ENCODE data around the gene MINDY4.

The MINDY4 gene

DNA sequence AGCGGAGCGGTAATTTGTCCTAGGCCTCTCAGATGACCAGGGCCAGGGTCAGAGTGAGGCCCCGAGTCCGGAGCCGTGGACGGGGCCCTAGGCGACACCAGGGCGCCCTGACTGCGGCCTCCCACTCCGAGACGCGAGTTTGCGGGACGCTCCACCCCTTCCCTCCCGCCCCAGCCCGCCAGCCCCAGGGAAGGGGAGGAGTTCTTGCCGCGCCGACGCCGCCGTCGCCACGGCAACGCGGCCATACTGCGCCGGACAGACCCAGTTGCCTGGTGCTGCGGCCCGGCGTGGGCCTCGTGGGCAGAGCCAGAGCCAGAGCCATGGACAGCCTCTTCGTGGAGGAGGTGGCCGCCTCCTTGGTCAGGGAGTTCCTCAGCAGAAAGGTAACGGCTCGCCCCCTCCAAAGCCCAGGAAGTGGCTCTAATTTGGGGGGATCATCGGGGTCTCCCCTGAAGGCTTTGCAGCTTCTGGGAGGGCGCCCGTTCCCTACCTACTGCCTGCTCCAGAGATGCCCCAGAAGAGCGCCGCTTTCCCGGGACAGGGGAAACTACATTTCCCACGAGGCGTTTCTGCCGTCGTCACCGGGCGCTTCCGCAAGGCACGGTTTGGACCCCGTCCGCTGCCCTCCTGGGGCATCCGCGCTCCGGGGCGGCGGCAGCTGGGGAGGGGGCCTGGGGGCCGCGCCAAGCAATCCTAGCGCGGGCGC is at the start of gene MINDY4:
MINDY4 (plus strand) TSS at position 244 of the 706 bp plus-strand sequence; CDS start at position 321, 77 bp downstream.
- peak within 1 kb of the TSS; percentile 80 to 83 for H3K4me3 ChIP-seq (ENCODE audit: low read depth in 1 of 2, low read length in 2 of 2)
- no peaks in the 10 kb centered on the region for H3K27me3 ChIP-seq (ENCODE audit: control insufficient read depth in 1 of 2, insufficient read depth in 2 of 2, low read length in 2 of 2)
- peak within 1 kb of the TSS; percentile 63 for H3K27ac ChIP-seq (ENCODE audit: low read depth, low read length)
- H3K9ac ChIP-seq (ENCODE audit: low read depth in 1 of 2, low read length in 2 of 2) = peak within 1 kb of the TSS; percentile 76 to 77
- no peaks in the 10 kb centered on the region for H3K36me3 ChIP-seq (ENCODE audit: control insufficient read depth in 1 of 2, insufficient read depth in 2 of 2, low read length in 2 of 2)
- peaks cover 13 to 17% of the 10 kb centered on the region in 2 donors for H3K4me1 ChIP-seq (ENCODE audit: control insufficient read depth in 1 of 2, insufficient read depth in 2 of 2, low read length in 2 of 2)
- H3K9me3 ChIP-seq (ENCODE audit: control insufficient read depth in 1 of 2, low read length in 2 of 2) = no peaks in the 10 kb centered on the region

DNA sequence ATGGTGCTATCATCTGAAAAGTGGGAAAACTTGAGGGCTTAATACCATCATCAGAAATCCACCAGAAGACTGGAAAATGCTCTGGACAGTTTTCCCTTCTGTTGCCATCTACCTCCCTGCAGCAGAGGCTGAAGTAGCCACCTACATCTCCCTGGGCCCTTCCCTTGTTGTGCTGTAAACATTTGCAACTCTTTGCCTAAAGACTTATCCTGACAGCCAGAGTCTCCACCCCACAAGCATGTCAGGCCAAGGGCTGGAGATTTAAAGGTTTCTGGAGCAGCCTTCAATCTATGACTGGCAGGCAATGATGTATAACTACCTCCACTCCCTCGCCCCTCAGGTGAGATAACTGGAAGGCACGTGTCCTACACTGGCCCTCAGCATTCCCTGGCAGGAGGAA is 49.0 kb upstream of the MINDY4 start:
- Histone ChIP-seq H3K9me3 (ENCODE audit: control insufficient read depth in 1 of 2, low read length in 2 of 2) (peaks cover 13 to 18% of the 10 kb centered on the region in 2 donors), H3K36me3 (ENCODE audit: control insufficient read depth in 1 of 2, insufficient read depth in 2 of 2, low read length in 2 of 2) (no peaks in the 10 kb centered on the region), H3K4me3 (ENCODE audit: low read depth in 1 of 2, low read length in 2 of 2) (no peak overlapping the region), H3K9ac (ENCODE audit: low read depth in 1 of 2, low read length in 2 of 2) (no peak overlapping the region), H3K27ac (ENCODE audit: low read depth, low read length) (no peak overlapping the region), H3K4me1 (ENCODE audit: control insufficient read depth in 1 of 2, insufficient read depth in 2 of 2, low read length in 2 of 2) (no peaks in the 10 kb centered on the region), H3K27me3 (ENCODE audit: control insufficient read depth in 1 of 2, insufficient read depth in 2 of 2, low read length in 2 of 2) (no peaks in the 10 kb centered on the region)

DNA sequence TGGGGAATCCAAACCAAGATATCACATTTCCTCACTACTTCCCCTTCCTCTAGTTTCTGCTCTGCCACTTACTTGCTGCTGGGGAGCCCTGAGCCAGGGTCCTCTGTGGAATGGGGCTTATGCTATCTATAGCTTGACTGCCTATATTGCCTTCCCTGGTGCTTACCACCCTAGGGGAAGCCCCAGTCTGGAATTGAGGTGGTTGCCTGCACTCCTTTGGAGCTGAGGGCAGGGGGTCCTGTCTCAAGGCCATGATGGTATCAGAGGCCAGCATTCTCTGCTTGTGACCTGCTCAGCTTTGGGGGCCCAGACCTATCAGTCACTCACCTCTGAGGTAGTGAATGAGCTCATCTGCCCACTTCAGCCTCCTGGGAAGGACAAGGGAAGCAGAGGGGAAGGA is 48.5 kb upstream of the MINDY4 start:
- Histone ChIP-seq H3K27ac (ENCODE audit: low read depth, low read length) (no peak overlapping the region), H3K27me3 (ENCODE audit: control insufficient read depth in 1 of 2, insufficient read depth in 2 of 2, low read length in 2 of 2) (no peaks in the 10 kb centered on the region), H3K4me1 (ENCODE audit: control insufficient read depth in 1 of 2, insufficient read depth in 2 of 2, low read length in 2 of 2) (no peaks in the 10 kb centered on the region), H3K4me3 (ENCODE audit: low read depth in 1 of 2, low read length in 2 of 2) (no peak overlapping the region), H3K9ac (ENCODE audit: low read depth in 1 of 2, low read length in 2 of 2) (no peak overlapping the region), H3K36me3 (ENCODE audit: control insufficient read depth in 1 of 2, insufficient read depth in 2 of 2, low read length in 2 of 2) (no peaks in the 10 kb centered on the region), H3K9me3 (ENCODE audit: control insufficient read depth in 1 of 2, low read length in 2 of 2) (peaks cover 13 to 18% of the 10 kb centered on the region in 2 donors)

DNA sequence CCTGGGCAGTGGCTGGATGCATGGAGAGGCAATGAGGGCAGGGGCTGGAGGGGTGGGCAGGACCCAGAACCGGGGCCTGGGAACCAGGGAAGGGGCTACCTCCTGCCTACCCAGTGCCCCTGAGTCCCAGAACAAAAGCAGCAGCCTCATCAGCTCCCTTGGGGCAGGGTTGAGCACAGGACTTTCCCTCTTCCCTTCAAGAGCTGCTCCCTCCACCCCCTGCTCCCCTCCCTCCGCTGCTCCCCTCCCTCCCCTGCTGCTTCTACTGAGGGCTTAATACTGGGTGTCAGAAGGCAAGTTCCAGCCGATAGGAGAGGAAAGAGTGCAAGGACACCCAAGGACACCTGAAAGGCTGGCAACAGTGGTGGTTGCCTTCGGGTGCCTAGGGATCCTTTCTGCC is 47.4 kb upstream of the MINDY4 start:
- Histone ChIP-seq H3K27me3 (ENCODE audit: control insufficient read depth in 1 of 2, insufficient read depth in 2 of 2, low read length in 2 of 2) (no peaks in the 10 kb centered on the region), H3K4me1 (ENCODE audit: control insufficient read depth in 1 of 2, insufficient read depth in 2 of 2, low read length in 2 of 2) (no peaks in the 10 kb centered on the region), H3K9me3 (ENCODE audit: control insufficient read depth in 1 of 2, low read length in 2 of 2) (peaks cover 3 to 7% of the 10 kb centered on the region in 2 donors), H3K36me3 (ENCODE audit: control insufficient read depth in 1 of 2, insufficient read depth in 2 of 2, low read length in 2 of 2) (no peaks in the 10 kb centered on the region), H3K4me3 (ENCODE audit: low read depth in 1 of 2, low read length in 2 of 2) (no peak overlapping the region), H3K9ac (ENCODE audit: low read depth in 1 of 2, low read length in 2 of 2) (no peak overlapping the region), H3K27ac (ENCODE audit: low read depth, low read length) (no peak overlapping the region)

DNA sequence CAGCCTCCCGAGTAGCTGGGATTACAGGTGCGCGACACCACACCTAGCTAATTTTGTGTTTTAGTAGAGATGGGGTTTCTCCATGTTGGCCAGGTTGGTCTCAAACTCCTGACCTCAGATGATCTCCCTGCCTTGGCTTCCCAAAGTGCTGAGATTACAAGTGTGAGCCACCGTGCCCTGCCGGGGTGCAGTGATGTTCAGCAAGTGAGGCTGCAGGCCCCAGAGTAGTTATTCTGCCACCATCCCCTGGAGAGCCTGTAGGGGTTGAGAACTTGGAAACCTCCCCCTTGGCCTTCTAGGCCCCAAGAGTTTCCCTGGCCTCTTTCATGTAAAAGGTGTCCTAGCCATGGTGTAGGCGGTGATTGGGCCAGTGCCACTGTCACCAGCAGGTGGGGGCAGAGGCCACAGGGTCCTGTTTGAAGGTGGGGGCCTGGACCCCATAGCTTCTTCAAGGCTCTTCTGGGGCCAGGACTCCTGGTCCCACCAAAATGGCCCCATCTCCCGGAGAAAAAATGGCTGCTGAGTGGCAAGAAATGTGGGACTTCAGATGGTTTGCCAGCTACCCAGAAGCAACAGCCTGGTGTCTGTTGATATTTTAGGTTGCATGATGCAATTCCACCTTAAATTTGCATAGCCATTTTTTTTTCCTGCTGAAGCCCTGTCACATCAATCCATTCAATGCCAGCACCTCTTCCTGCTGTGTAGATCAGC is 44.8 kb upstream of the MINDY4 start:
- no peak overlapping the region for H3K9ac ChIP-seq (ENCODE audit: low read depth in 1 of 2, low read length in 2 of 2)
- no peaks in the 10 kb centered on the region for H3K4me1 ChIP-seq (ENCODE audit: control insufficient read depth in 1 of 2, insufficient read depth in 2 of 2, low read length in 2 of 2)
- H3K9me3 ChIP-seq (ENCODE audit: control insufficient read depth in 1 of 2, low read length in 2 of 2) = no peaks in the 10 kb centered on the region
- peaks cover 0 to 5% of the 10 kb centered on the region in 2 donors for H3K27me3 ChIP-seq (ENCODE audit: control insufficient read depth in 1 of 2, insufficient read depth in 2 of 2, low read length in 2 of 2)
- H3K36me3 ChIP-seq (ENCODE audit: control insufficient read depth in 1 of 2, insufficient read depth in 2 of 2, low read length in 2 of 2) = no peaks in the 10 kb centered on the region
- no peak overlapping the region for H3K27ac ChIP-seq (ENCODE audit: low read depth, low read length)
- no peak overlapping the region for H3K4me3 ChIP-seq (ENCODE audit: low read depth in 1 of 2, low read length in 2 of 2)

DNA sequence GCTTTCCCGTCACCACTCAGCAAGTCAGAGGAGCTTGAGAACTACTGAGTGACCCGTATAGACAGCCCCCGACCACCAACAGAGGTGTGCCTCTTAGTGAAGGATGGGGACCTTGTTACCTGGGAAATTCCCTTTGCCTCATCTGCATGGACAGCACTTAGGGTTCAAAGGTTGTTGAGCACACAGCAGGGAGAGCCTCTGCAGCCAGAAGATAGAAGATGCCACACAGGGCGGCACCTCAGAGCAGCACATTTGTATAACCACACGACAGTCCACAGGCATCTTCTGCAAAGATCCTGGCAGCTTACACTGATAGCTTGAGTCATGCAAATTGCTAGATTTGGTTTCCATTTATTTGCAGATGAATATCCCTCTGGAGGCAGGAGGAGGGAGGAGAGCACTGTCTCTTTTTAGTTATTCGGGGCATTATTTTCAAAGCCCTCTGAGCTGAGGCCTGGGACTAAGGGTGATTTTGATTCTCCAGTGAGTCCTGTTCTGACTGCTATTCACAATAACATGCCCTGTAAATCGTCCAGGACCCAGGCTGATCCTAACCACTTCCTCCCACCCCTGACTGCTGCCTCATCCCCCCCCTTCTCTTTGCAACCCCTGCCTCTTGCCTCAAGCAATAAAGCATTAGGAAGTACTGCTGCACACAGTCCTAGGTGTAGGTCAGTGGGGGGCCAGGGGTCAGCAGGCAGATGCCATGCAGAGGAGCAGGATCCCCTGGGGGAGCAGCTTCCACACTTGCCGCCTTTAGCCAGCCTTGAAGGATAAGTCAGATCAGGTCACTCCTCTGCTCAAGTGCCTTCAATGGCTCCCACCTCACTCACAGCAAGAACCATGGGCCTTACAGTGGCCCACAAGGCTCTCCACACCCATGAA is 43.9 kb upstream of the MINDY4 start:
- Histone ChIP-seq H3K36me3 (ENCODE audit: control insufficient read depth in 1 of 2, insufficient read depth in 2 of 2, low read length in 2 of 2) (no peaks in the 10 kb centered on the region), H3K9me3 (ENCODE audit: control insufficient read depth in 1 of 2, low read length in 2 of 2) (no peaks in the 10 kb centered on the region), H3K4me1 (ENCODE audit: control insufficient read depth in 1 of 2, insufficient read depth in 2 of 2, low read length in 2 of 2) (no peaks in the 10 kb centered on the region), H3K4me3 (ENCODE audit: low read depth in 1 of 2, low read length in 2 of 2) (no peak overlapping the region), H3K27me3 (ENCODE audit: control insufficient read depth in 1 of 2, insufficient read depth in 2 of 2, low read length in 2 of 2) (peaks cover 0 to 5% of the 10 kb centered on the region in 2 donors), H3K27ac (ENCODE audit: low read depth, low read length) (no peak overlapping the region), H3K9ac (ENCODE audit: low read depth in 1 of 2, low read length in 2 of 2) (no peak overlapping the region)

DNA sequence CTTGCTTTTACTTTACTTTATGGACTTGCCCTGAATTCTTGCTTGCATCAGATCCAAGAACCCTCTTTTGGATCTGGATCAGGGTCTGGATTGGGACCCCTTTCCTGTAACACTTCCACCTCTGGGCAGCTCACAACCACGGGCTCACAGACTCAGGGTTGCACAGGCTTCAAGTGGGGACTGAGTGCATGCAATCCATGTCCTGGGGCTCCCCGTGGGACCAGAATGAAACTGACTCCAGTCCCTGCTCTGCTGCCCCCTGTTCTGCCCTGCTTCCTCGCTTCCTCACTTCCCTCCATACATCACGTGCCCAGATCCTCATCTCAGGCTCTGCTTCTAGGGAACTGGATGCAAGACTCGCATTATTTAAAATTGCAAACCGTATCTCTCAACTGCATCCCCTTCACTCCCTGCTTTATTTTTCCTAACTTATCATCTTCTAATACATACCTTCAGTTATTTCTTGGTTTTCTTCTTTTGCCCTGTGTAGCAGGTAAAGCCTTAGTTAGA is 42.6 kb upstream of the MINDY4 start:
- Histone ChIP-seq H3K9me3 (ENCODE audit: control insufficient read depth in 1 of 2, low read length in 2 of 2) (no peaks in the 10 kb centered on the region), H3K36me3 (ENCODE audit: control insufficient read depth in 1 of 2, insufficient read depth in 2 of 2, low read length in 2 of 2) (no peaks in the 10 kb centered on the region), H3K27ac (ENCODE audit: low read depth, low read length) (no peak overlapping the region), H3K4me1 (ENCODE audit: control insufficient read depth in 1 of 2, insufficient read depth in 2 of 2, low read length in 2 of 2) (no peaks in the 10 kb centered on the region), H3K27me3 (ENCODE audit: control insufficient read depth in 1 of 2, insufficient read depth in 2 of 2, low read length in 2 of 2) (peaks cover 0 to 5% of the 10 kb centered on the region in 2 donors), H3K4me3 (ENCODE audit: low read depth in 1 of 2, low read length in 2 of 2) (no peak overlapping the region), H3K9ac (ENCODE audit: low read depth in 1 of 2, low read length in 2 of 2) (no peak overlapping the region)

DNA sequence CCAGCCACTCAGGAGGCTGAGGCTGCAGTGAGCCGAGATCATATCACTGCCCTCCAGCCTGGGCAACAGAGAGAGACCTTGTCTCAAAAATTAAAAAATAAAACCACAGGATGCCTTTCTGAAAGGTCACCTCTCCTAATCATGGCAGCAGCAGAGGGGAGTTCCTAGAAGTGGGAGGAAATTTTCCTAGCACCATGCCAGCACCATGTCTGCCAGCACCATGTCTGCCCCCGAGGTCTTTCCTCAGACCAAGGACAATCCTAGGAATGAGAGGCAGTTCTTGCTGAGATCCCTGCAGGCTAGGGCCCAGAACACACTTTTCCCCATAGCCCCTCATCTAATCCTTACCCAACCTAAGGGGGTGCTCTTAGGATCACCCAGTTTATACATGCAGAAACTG is 41.6 kb upstream of the MINDY4 start:
- H3K4me1 ChIP-seq (ENCODE audit: control insufficient read depth in 1 of 2, insufficient read depth in 2 of 2, low read length in 2 of 2) = no peaks in the 10 kb centered on the region

DNA sequence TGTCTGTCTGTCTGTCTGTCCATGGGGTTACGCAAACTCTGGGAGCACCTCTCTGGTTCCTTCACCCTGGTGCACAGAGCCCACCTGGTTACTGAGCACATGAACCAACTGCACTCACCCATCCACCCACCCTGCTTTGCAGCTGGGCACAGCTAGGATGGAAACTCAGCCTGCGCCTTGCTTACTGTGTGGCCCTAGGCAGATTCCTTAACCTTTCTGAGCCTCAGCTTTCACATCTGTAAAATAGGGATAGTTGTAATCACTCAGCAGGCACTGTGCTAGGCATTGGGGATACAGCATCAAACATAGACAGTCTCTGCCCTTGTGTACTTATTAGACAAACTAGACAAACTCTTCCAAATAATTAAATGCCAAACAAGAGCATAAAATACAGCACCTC is 41.1 kb upstream of the MINDY4 start:
- H3K4me1 ChIP-seq (ENCODE audit: control insufficient read depth in 1 of 2, insufficient read depth in 2 of 2, low read length in 2 of 2) = no peaks in the 10 kb centered on the region
- no peak overlapping the region for H3K27ac ChIP-seq (ENCODE audit: low read depth, low read length)
- no peaks in the 10 kb centered on the region for H3K9me3 ChIP-seq (ENCODE audit: control insufficient read depth in 1 of 2, low read length in 2 of 2)
- H3K9ac ChIP-seq (ENCODE audit: low read depth in 1 of 2, low read length in 2 of 2) = no peak overlapping the region
- H3K36me3 ChIP-seq (ENCODE audit: control insufficient read depth in 1 of 2, insufficient read depth in 2 of 2, low read length in 2 of 2) = no peaks in the 10 kb centered on the region
- peaks cover 0 to 5% of the 10 kb centered on the region in 2 donors for H3K27me3 ChIP-seq (ENCODE audit: control insufficient read depth in 1 of 2, insufficient read depth in 2 of 2, low read length in 2 of 2)
- H3K4me3 ChIP-seq (ENCODE audit: low read depth in 1 of 2, low read length in 2 of 2) = no peak overlapping the region

More for the DNA sequence above, 41.6 kb upstream of the MINDY4 start:
- Histone ChIP-seq H3K27me3 (ENCODE audit: control insufficient read depth in 1 of 2, insufficient read depth in 2 of 2, low read length in 2 of 2) (peaks cover 0 to 5% of the 10 kb centered on the region in 2 donors), H3K9me3 (ENCODE audit: control insufficient read depth in 1 of 2, low read length in 2 of 2) (no peaks in the 10 kb centered on the region), H3K4me3 (ENCODE audit: low read depth in 1 of 2, low read length in 2 of 2) (no peak overlapping the region), H3K27ac (ENCODE audit: low read depth, low read length) (no peak overlapping the region), H3K36me3 (ENCODE audit: control insufficient read depth in 1 of 2, insufficient read depth in 2 of 2, low read length in 2 of 2) (no peaks in the 10 kb centered on the region), H3K9ac (ENCODE audit: low read depth in 1 of 2, low read length in 2 of 2) (no peak overlapping the region)
